ENCODE results near the gene CARD10. TPM values are rescaled to one million over a fixed set of nuclear protein-coding genes. Genes with fewer than 3 reads are reported as not detected.
A peak's percentile ranks its signal among the peaks of the same experiment; 100 is the strongest.
"Not testable (repeated sequence)": the region's sequence is repeated elsewhere in the genome, so short reads cannot be mapped to it uniquely, and the experiment has no call there.

CARD10 gene
- polyA plus RNA-seq, 12 donors: 9.2 to 26.6 (median 11.4) TPM; not detected in 1

DNA sequence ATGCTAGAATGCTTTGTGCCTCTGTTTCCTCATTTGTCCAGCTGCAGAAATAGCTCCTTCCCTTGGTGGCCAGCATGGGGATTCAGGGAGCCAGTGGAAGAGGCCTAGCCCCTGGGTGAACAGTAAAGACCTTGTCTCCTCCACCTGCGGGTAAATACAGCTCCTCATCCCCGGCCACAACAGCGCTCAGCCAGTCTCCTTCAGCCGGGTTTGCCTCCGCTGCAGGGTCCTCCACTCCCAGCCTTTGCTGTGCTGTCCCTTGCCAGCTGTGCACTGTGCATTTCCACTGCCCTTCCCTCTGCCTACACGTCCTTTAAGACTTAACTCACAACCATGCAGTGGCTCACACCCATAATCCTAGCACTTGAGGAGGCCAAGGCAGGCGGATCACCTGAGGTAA, 39.6 kb upstream of the CARD10 start:
- DNase-seq: no peak

DNA sequence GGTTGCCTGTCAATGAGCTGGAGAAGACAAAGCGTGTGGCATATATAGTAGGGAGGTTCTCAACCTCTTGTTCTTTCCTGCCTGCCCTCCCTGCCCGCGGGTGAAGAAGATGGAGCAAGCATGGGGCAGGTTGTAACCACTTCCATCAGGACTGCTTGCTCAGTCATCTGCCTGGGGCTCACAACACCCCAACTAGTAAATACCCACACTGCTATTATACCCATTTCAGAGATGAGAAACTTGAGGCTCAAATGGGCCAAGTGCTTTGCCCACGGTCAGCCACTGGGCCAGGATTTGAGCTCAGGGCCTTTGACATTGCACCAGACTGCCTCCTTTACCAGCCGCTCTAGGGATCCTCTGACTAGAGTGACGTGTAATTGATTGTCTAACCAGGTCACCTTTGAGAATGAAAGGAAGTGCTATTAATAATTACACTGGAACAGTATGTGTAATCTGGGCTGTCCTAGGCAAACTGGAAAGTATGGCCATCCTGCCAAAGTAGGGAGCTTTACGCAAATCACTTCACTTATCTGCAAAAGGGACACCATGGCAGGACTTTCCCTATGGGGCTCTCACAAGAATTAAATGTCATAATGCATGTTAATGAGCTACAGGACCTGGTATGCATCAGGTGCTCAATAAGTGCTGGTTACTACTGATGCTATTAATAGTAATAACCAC, 38.2 kb upstream of the CARD10 start:
- no peak for DNase-seq

- no peak for DNase-seq
Measured at GRCh38 chr22:37556710-37557109, 37.5 kb upstream of the CARD10 start.

DNA sequence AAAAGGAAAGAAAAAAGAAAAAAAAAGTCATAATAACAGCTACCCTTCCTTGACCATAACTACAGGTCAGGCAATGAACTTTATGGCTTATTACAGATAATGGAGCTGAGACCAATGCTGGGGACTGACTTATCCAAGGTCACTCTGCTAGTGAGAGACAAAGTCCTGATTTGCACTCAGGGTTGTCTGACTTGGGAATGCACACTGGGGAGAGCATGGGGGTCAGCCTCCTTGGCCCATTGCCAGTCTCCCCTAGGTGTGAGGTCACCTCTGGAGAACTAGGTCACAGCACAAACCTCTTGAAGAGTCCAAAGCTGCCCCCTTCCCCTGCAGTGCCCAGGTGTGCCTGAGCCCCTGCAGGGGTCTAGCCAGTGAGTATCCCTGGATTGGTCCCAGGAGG, 35.8 kb upstream of the CARD10 start:
- no peak for DNase-seq

DNA sequence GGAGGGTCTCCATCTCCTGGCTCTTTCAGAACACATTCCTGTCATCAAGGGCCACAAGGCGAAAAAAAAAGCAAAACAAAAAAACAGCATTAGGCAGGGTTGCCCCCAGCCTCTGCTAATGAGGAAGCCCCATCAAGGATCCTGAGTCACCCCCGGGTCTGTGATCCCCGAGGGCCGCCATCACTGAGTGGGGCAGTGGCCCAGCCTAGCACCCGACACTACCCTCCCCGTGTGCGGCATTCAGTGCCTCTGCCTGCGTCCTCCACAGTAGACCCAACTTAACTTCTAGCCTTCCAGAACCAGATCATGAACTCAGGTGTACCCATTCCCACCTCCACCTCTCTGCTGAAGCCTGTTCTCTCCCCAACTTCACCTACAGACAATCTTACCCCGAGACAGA, 34.5 kb upstream of the CARD10 start:
- no peak for DNase-seq

GRCh38 chr22:37552524-37553163, 33.4 kb upstream of the CARD10 start:
- DNase-seq: peak; percentile 80

GRCh38 chr22:37551981-37552380, 32.8 kb upstream of the CARD10 start:
- DNase-seq: no peak

DNA sequence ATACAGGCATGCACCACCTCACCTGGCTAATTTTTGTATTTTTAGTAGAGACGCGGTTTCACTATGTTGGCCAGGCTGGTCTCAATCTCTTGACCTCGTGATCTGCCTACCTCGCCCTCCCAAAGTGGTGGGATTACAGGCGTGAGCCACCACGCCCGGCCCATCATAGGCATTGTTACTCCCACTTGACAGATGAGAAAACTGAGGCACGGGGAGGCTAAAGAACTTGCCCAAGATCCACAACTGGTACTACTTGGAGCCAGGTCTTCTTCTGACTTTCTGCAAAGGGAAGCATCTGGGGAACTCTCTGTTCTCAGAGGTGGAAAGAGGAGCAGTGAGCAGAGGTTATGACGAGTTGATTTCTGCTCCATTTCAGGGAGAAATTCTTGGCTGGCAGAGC, 31.7 kb upstream of the CARD10 start:
- not testable (repeated sequence) for DNase-seq

GRCh38 chr22:37549704-37550059, 30.5 kb upstream of the CARD10 start:
- no peak for DNase-seq

- DNase-seq: no peak
Measured at GRCh38 chr22:37547251-37547741, 28.1 kb upstream of the CARD10 start.

DNA sequence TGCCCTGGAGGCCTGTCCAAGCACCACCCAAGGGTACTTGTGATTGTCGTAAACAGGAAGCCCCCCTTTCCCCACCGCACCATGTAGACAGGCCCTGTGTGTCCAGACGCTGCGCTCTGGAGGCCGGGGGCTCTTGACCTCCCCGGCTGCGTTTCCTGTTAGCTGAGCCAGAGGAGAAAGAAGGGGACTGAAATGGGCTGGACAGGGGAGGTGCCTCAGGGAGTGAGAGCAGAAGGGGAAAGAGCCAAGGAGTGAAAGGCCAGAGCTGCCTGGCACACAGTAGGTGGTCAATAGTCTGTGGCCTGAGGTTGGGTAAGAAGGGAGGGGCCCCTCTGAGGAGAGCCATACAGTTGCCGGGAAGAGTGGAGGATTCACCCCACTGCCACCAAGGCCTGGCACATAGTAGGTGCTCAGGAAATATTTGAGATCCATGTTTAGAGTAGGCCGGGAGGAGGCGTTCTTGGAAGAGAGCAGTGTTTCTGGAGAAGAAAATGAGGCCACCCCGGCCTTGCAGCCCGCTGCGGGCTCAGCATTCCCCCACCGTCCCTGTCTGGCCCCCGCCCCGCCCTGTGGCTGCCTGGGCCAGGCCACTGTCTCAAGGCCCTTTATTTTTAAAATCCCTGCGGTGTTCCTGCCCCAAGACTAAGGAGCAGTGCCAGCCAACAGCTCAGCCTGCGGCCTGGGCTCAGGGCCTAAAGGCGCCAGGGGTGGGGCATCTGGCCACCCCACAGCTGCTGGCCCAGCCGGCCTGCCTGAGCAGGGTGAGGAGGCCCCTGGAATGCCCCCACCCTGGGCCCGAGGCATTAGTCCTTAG, 27.4 kb upstream of the CARD10 start:
- DNase-seq: peak; percentile 85

GRCh38 chr22:37545703-37546436, 26.7 kb upstream of the CARD10 start:
- DNase-seq: peak; percentile 94

- DNase-seq: peak; percentile 49
Measured at GRCh38 chr22:37544955-37545702, 25.9 kb upstream of the CARD10 start.

DNA sequence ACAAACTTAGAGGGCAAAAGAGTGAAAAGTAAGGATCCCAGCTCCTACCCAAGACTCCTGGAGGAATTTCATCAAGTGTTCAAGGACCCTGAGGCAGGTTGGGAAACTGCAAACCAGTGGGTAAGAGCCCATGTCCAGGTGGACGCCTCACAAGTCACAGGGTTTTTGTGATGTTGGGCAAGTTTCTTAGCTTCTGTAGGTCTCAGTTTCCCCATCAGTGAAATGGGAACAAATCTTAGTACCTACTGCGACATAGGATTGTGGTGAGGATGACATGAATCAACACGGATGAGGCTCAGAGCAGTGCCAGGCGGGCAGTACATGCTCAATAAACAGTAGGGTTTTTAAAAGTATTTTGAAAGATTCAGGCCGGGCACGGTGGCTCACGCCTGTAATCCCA, 23.7 kb upstream of the CARD10 start:
- DNase-seq: no peak

- DNase-seq: not testable (repeated sequence)
Measured at GRCh38 chr22:37542416-37542815, 23.2 kb upstream of the CARD10 start.

DNA sequence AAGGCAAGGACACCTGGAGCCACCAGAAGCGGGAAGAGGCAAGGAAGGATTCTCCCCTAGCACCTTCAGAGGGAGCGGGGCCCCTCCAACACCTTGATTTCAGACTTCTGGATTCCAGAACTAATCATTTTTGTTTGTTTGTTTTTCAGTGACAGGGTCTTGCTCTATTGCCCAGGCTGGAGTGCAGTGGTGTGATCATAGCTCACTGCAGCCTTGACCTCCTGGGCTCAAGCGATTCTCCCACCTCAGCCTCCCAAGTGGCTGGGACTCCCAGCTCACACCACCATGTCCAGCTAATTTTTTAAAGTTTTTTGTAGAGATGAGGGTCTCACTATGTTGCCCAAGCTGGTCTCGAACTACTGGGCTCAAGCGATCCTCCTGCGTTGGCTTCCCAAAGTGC, 20.6 kb upstream of the CARD10 start:
- DNase-seq: not testable (repeated sequence)

DNA sequence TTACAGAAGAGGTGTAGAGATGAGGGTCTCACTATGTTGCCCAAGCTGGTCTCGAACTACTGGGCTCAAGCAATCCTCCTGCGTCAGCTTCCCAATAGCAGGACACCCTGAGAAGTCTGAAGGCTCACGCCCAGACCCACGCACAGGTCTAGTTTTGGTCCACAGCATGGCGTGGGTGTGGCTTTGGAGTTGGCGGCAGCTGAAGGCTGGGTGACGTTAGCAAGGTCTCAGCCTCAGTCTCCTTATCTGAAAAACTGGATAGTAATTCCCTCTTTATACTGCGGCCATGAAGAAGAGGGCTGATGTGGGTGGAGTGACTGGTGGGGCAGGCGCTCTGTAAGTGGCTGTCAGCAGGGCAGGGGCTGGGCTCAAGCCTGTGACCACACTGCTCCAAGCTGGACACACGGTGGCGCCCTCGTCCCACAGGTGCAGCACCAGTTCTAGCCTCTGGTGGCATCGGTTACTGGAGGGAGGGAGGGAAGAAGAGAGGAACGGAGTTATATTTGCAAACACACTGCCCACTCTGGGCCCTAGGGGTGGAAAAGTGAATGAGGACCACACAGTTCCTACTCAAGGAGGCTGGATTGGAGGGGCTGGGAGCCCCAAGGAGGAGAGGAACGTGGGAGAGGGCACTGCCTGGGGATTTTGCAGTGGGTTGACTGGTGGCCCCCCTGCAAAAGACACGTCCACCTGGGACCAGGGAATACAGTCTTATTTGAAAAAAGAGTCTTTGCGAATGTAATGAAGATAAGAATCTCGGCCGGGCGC, 19.6 kb upstream of the CARD10 start:
- peak; percentile 92 for DNase-seq

DNA sequence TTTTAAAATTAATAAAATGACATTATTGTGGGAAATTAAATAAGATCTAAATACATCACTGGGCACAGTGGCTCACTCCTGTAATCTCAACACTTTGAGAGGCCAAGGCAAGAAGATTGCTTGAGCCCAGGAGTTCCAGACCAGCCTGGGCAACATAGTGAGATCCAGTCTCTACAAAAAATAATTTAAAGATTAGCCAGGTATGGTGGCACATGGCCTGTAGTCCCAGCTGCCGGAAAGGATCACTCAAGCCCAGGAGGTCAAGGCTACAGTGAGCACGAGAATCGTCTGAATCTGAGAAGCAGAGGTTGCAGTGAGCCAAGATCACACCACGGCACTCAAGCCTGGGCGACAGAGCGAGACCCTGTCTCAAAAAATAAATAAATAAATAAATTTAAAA, 15.9 kb upstream of the CARD10 start:
- DNase-seq: no peak

GRCh38 chr22:37534445-37534844, 15.2 kb upstream of the CARD10 start:
- no peak for DNase-seq

DNA sequence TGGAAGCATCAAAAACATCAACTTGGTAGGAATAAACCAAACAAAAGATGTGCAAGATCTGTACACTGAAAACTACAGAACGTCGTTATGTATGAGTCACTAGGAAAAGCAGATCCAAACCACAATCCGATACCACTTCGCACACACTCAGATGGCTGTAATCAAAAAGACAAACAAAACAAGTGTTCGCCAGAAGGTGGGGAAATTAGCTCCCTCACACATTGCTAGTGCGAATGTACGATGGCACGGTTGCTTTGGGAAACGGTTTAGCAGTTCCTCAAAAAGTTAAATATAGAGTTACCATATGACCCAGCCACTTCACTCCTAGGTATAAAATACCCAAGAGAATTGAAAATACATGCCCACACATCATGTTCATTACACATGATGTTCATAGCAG, 14.8 kb upstream of the CARD10 start:
- no peak for DNase-seq
